NCI-H460 (cell line): ENCODE results near the gene CFAP74. TPM values are rescaled to one million over a fixed set of nuclear protein-coding genes. Genes with fewer than 3 reads are reported as not detected.
"Not testable (repeated sequence)": the region's sequence is repeated elsewhere in the genome, so short reads cannot be mapped to it uniquely, and the experiment has no call there.

Experiments used
- DNase-seq: peaks from one replicate; pipeline ENCODE4 v3.0.0-alpha.2; 2016; ENCODE audit warnings: low read depth; ENCODE audit errors: extremely low read depth
- total RNA-seq: library from RNA; depleted of rRNA; stranded (reverse); fragments of >200 nt; shearing (Covaris generic); gene quantifications from 2 replicates; pipeline ENCODE4 v1.2.3, GENCODE V29; 2014; rRNA removed

The CFAP74 gene
- total RNA-seq, 1 experiment from 2014 or later, result not detected

DNA sequence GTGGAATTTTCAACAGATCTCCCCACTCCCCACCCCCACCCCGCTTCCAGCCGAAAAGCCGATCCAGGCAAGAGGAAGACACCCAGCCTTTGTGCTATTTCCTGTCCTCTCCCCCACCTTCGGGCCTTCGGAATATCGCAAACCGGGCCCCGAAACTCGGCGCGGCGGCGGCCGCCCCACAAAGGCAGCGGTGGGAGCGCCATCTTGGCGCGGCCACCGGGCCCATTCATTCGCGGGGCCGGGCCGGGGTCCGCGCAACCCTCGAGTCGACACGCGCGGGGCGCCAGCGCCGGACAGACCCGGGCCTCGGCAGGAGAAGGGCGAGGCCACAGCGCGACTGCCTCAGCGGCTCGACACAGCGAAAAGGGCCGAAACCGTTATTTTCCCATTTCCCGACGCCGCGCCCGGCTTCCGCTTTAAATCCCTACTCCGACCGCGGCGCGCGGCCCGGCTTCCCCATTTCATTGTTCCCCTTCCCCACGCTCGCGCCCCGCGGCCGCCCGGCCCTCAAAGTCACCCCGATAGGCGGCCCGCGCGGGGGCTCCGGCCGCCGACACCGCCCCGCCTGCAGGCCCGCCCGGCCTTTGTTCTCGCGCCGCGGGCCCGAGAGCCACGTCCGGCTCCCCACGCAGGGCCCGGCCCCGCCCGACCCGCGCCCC, 113.6 kb downstream of the CFAP74 start:
- DNase-seq, result no peak

DNA sequence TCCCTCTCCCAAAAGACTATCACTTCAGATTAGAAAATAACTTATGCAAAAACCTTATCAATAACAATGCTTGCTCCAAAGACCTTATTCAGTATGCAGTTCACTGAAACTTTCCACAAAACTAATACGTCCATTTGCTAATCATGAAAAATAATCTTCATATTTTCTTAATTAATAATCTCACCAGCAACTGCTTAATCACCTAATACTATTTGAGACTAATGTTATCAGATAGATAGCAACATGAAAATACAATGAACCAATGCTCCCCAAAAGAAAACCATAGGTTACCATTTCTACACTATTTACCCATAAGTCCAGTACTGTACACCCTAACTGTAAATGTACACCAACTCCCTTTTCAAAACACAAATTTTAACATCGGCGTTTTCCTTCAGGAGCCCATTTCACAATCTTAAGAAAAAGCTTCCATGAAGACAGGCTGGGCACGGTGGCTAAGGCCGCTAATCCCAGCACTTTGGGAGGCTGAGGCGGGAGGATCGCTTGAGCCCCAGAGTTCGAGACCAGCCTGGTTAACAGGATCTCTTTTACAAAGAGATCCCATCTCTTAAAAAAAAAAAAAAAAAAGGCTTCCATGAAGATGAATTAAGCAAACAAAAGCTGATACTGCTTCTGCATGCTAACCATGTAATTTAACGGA, 114.4 kb downstream of the CFAP74 start:
- DNase-seq, result no peak

DNA sequence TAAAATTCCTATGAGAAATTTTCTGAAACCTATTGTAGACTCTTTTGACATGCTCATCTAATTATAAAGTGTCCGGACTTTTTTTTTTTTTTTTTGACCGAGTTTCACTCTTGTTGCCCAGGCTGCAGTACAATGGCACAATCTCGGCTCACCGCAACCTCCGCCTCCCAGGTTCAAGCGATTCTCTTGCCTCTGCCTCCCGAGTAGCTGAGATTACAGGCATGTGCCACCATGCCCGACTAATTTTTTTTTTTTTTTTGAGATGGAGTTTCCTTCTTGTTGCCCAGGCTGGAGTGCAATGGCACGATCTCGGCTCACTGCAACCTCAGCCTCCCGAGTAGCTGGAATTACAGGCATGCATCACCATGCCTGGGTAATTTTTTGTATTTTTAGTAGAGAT, 119.7 kb downstream of the CFAP74 start:
- DNase-seq, result not testable (repeated sequence)

DNA sequence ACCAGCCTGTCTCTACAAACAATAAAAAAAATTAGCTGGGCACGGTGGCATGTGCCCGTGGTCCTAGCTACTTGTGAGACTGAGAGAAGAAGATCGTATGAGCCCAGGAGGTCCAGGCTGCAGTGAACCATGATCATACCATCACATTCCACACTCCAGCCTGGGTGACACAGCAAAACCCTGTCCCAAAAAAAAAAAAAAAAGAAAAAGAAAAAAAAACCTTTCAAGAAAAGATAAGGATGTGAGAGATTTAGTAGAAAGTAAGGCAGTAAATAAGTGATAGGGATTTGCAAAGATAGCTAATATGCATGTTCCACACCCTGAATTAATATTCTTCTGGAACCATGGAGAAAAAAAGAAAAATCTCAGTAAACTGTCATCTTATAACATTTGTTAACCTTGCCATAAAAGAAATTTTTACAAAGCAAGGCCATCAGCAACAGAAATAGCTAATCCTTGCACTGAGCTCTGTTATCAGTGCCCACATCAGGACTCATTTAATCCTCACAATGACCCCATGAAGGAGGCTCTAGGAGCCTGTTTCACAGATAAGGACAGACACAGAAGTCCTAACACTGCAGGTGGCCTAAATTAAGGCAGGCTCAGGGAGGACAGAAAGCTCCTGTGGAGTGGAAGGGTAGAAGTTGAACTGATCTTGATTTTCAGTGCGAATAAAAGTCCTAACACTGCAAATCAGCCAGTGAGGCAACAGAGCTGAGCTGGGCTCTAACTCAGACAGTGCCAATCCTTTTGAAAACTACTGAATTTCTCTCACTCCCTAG, 120.3 kb downstream of the CFAP74 start:
- no peak for DNase-seq

DNA sequence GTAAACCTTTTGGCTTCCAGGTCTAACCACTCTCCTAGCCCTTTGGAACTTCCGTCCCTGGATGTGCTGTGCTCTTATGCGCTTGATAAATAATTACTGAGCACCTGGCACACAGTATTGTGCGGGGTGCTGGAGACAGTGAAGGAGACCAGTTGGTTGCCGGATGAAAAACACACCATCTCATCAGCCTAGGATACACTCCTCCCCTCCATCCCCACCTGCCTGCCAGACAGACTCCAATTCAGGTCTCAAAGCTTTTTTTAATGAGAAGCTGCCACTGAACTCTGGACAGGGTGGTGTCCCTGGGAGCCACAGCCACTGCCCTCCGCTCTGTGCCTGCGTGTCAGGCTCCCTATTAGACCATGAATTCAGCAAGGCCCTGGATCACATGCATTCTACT, 121.9 kb downstream of the CFAP74 start:
- no peak for DNase-seq

DNA sequence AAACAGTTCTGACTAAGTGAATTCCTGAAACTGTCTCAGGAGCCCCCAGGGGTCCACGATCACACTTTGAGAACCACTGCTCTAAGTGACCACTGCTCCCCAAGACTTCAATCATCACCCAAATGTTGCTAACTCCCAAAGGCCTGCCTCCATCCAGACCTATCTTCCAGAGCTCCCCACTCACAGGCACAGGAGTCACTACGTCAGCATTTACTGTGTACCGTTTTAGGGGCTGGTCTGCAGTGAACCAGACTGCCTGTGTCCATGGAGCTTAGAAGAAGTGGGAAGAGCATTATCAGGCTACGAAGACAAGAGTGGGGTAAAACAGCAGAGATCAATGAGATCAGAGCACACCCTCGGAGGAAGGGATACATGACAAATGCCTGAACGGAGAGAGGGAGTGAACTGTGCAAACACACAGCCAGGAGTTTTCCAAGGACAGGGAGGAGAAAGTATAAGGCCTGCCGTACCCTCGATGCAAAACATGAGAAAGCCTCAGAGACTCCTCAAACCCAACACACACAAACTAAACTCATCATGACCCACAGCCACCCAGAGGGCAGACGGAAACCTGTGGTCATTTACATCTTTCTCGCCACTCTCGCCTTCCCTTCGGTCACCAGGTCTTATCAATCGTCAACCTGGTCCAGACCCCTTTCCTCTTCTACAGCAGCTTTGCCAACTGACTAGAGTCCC, 122.8 kb downstream of the CFAP74 start:
- no peak for DNase-seq

DNA sequence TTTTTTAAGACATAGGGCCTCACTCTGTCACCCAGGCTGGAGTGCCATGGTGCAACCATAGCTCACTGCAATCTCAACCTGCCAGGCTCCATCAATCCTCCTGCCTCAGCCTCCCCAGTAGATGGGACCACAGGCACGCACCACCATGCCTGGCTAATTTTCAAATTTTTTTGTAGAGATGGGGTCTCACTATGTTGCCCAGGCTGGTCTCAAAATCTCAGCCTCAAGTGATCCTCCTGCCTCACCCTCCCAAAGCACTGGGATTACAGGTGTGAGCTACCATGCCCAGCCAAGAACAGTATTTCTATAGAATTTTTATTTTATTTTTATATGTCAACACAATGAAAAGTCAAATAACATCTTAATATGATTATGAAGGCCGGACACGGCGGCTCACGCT, 123.6 kb downstream of the CFAP74 start:
- DNase-seq, result no peak

DNA sequence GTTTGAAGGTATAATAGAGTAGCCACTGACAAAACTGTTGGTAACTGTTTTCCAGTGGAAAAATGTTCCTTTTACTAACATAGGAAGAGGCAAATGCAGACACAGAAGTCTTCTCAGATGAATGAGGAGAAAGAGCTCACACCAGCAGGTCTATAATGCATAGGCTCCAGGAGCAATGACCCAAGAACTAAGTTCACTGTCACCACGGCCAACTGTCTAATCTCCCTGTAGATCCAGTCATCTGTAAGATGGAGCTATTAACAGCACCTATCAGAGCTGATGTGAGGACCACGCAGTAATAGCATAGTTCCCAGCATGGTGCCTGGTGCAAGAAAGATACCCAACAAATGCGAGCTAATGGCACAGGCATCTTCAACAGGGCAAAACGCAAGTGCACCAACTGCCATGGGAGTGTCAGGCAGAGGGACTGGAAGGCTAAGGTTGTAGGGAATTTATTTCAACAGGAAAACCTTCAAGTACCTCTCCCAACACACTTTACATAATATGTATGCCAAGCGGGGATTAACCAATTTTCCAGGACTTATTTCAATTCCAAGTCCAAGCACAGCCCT, 125.6 kb downstream of the CFAP74 start:
- no peak for DNase-seq

DNA sequence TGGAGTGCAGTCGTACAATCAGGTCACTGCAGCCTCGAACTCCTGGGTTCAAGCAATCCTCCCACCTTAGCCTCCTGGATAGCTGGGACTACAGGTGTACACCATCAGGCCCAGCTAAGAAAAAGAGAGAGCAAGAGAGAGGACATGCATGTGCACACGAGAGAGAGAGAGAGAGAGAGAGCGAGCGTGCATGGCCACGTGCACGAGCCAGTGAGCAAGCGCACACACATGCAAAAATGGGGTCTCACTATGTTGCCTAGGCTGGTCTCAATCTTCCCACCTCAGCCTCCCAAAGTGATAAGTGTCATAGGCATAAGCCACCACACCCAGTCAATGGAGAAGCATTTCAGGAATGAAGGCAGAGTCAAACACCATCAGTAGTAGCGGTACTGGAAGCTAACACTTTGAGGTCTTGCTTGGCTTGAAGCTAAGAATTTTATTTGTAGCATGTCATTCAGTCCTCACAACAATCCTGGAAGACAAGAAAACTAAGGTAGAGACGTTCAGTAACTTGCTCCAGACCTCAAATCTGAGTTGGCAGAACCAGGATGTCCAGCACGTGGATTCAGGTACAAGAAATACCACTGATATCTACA, 127.2 kb downstream of the CFAP74 start:
- no peak for DNase-seq

DNA sequence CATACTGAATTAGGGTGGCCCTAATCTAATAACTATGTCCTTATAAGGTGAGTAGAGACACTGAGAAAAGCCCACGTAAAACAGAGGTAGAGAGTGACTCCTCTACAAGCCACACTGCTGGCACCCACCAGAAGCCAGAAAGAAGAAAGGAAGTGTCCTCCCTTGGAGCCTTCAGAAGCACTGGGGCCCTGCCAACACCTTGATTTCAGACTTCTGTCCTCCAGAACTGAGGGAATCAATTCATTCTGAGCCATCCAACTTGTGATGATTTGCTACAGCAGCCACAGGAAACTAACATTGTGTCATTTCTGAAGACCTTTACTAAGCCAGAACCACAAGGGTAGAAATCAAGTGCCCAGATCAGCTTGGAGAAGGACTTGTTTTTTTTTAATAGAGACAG, 127.7 kb downstream of the CFAP74 start:
- no peak for DNase-seq

DNA sequence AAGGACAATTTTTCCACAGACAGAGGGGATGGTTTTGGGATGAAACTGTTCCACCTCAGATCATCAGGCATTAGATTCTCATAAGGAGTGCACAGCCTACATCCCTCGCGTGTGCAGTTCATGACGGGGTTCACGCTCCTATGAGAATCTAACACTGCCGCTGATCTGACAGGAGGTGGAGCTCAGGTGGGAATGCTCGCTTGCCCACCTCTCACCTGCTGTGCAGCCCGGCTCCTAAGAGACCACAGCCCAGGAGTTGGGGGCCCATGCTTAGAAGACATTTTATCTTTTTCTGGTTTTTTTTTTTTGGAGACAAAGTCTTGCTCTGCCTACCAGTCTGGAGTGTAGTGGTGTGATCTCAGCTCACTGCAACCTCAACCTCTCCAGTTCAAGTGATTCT, 128.7 kb downstream of the CFAP74 start:
- DNase-seq, result no peak

DNA sequence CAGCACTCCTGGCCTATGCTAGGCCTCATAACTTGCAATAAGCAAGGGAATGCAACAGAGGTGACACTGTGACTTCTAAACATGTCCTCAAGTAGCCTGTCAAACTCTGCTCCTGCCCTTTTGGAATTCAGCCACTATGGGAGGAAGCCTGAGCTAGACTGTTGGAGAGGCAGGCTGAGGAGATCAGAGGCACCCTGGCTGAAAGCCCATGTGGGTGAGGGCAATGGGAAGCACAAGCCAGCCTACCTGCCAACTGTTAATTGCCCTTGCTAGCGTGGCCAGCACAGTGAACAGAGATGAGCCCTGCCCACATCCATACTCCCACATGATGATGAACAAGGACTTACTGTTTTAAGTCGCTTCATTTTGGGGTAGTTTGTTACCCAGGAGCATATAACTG, 130.4 kb downstream of the CFAP74 start:
- no peak for DNase-seq

DNA sequence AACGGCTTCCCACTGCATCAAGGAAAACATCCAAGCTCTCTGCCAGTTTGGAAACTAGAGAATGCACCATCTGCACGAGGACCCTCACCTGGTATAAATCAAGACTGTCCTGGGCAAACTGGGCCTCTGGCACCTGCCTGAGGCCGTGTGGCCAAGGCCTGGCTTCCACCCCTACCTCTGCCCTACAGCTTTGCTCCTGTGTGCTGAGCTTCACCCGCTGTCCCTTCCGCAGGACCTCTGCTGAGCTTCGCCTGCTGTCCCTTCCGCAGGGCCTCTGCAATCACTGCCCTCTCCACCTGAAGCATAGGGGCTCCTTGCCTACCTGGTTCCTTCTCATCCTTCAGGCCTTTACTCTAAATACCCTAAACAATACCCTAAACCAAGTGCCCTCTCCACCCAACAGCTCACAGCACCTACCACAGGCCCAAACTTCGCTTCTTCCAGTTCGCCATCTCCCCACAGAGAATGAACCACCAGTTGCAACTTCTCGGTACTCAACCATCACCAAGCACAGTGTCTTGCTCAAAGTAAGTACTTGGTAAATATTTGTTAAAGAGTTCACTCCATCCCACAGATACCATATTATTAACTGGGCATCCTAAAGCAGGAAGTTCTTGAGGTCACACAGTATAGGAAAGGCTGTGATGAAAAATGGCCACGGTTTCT, 131.1 kb downstream of the CFAP74 start:
- no peak for DNase-seq

Other genes with a start within 250 kb of the CFAP74 start
- gene NADK, start 225.3 kb downstream of the CFAP74 start, total RNA-seq, result 41.3 and 48.5 TPM in 2 replicates
- 87.5 and 89.2 TPM in 2 replicates for gene GNB1, start 112.7 kb downstream of the CFAP74 start, total RNA-seq
- 0.12 and 0.77 TPM in 2 replicates for gene CALML6, start 88.5 kb downstream of the CFAP74 start, total RNA-seq
- gene TMEM52, start 84.5 kb downstream of the CFAP74 start, total RNA-seq, result 2.8 and 3.6 TPM in 2 replicates
- not detected in 2 replicates for gene GABRD, start 15.6 kb upstream of the CFAP74 start, total RNA-seq
- gene PRKCZ, start 46.6 kb upstream of the CFAP74 start, total RNA-seq, result 4.2 and 5.4 TPM in 2 replicates
- gene FAAP20, start 191.0 kb upstream of the CFAP74 start, total RNA-seq, result 29.1 and 39.3 TPM in 2 replicates
- 5.6 and 9.1 TPM in 2 replicates for gene SKI, start 224.5 kb upstream of the CFAP74 start, total RNA-seq